Measurements from ENCODE around the gene KIT. TPM values are rescaled to one million over a fixed set of nuclear protein-coding genes. Genes with fewer than 3 reads are reported as not detected.
A peak's percentile ranks its signal among the peaks of the same experiment; 100 is the strongest.

KIT gene
- total RNA-seq, 1 donor from 2014 or later: 1.2 TPM

DNA sequence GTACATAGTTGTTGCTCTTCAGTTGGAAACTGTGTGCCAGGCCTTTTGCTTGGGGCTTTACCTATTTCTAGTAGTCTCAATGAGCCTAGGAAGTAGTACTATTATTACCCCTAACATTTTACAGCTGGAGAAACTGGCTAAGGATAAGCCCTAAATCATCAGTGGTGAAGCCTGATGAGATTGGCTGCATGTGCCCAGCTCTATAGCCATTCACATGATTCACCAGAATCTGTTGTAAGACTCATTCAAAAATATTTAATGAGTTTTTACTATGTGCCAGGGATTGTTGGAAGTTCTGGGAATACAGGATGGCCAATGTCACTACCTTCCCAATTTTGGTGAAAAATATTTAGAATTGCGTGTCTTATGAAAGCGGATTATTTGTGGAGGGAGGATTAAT lies 2.8 kb downstream of the KIT start:
- DNase-seq (ENCODE audit: low read depth in 2 of 2): no peak

DNA sequence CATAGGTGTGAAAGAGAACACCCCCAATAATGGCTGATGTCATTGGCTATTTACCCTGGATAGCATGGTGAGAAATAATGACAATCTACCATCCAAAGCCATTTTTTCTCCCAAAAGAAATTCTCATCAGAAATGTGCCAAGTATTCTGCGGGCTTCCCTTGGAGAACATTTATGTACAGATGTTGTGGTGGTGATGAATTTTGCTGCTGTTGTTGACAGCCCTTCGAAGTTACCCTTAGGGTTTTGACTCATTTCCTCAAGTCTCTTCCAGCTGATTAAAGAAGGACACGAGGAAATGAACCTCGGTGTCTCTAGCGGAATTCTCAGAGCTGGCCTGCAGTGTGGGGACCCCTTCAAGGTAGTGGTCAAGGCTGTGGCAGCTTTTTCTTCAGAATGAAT lies 3.4 kb downstream of the KIT start:
- peak in 1 of 2 donors; percentile 54 for DNase-seq (ENCODE audit: low read depth in 2 of 2)

DNA sequence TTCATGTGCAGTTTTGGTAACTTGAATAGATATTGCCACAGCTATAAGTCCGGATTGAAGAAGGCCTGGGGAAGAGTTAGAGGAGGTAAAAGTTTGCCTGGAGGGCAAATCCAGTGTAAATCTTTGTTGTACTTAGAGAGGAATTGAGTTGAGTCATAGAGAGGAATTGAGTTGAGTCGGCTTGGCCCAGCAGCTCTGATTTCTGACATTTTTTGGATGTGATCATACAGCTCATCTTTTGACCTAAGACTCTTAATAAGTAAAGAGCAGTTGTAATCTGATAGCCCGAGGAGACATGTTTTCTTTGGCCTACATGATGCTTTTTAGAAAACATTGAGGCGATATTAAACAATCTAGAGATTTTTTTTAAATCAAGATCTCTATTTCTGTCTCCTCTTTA lies 3.9 kb downstream of the KIT start:
- DNase-seq (ENCODE audit: low read depth in 2 of 2): peak in 1 of 2 donors; percentile 40

DNA sequence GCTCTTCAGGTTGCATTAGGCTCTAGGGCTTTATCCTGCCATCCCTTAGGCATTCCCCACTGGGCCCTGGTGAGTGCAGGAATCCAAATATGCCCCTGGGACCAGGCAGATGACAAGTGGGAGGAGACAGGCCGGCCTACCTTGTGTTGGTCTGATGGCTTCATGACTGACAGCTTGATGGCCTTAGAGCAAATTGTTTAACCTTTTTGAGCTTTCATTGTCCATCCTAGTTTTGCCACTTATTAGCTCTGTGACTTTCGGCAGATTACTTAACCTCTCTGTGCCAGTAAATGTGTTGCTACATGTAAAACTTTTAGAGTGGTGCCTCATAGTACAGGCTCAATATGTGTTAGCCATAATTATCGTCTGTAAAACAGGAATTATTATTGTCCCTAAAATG lies 4.4 kb downstream of the KIT start:
- no peak for DNase-seq (ENCODE audit: low read depth in 2 of 2)

DNA sequence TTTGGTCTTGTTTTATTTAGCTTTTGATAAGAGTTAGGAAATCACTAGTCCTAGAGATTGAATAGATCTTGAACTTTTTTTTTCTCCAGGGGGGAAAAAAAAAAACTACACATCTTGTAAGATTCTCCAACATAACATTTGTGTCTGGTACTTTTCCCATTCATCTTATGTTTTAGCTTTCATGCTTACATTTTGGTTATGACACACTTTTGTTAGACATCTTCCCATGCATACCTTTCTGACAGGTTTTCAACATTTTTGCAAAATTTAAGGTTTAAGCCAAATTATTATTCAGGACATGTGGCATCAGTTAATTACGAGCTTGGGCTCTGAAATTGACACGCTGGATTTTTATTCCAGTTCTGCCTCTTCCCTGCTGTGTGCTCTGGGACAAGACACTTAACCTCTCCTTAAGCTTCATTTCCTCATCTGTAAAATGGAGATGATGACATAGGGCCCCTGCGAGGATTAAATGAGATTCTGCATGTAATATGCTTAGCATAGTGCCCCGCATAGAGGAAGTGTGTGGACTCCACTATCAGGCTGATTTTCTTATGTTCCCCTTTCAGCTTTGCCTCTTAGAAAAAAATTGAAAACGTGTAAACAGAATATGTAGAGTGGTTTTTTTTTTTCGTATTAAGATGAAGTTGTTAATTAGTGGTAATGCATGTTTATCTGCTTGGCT lies 5.3 kb downstream of the KIT start:
- DNase-seq (ENCODE audit: low read depth in 2 of 2): no peak

DNA sequence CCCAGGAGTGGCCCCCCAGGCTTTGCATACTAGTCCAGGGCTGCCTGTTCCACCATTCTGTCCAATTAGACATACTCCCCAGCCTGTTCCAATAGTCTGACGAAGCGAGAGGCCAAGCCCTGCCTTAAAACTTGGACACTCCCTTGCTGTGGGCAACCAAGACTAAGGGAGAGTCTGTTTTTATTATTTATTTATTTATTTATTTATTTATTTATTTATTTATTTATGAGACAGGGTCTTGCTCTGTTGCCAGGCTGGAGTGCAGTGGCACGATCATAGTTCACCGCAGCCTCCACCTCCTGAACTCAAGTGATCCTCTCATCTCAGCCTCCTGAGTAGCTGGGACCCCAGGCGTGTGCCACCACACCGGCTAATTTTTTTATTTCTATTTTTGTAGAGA lies 6.6 kb downstream of the KIT start:
- DNase-seq (ENCODE audit: low read depth in 2 of 2): no peak

DNA sequence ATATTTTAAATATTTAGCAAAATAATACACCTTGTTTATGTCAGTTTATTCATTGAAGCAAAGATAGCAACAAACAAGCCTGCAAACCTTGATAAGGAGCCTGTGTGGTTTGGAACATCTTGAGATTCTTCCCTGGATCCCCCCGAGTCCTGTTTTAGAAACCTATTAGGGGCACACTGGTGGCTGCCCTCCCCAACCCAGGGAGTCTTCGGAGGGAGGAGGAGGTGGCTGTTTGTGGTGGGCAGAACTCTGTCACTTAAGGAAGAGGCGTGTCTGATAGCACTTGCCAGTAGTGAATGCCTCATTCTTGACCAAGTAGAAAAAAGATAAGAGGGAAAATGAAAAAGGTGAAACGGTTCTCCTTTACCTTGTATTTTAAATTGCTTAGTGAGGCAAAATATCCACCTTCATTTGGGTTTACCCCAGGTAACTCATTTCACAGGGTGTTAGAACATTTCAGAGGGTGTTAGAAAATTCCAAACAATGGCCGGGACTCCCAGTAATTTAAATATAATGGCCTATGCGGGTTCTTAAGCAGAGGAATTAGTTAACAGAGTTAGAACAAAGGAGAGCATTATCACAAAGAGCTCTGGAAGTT lies 10.4 kb downstream of the KIT start:
- no peak for DNase-seq (ENCODE audit: low read depth in 2 of 2)

DNA sequence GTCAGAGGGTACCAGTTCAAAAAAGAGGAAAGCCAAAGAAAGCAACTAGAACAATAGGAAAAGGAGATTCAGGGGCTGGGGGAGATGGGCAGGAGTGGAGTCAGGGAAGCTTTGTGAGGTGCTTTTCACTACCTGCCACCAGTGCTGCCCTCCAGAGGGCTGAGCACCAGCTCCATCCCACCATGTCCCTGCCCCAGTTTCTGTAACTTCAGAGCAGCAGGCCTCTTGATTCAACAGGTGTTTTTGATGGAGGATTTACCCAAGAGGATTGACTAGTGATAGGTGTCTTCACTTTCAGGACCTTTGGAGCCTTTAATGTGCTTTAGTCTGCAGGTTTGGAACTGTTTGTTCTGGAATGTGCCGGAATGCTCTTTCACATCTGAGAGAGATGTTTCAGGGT lies 12.1 kb downstream of the KIT start:
- DNase-seq (ENCODE audit: low read depth in 2 of 2): no peak

DNA sequence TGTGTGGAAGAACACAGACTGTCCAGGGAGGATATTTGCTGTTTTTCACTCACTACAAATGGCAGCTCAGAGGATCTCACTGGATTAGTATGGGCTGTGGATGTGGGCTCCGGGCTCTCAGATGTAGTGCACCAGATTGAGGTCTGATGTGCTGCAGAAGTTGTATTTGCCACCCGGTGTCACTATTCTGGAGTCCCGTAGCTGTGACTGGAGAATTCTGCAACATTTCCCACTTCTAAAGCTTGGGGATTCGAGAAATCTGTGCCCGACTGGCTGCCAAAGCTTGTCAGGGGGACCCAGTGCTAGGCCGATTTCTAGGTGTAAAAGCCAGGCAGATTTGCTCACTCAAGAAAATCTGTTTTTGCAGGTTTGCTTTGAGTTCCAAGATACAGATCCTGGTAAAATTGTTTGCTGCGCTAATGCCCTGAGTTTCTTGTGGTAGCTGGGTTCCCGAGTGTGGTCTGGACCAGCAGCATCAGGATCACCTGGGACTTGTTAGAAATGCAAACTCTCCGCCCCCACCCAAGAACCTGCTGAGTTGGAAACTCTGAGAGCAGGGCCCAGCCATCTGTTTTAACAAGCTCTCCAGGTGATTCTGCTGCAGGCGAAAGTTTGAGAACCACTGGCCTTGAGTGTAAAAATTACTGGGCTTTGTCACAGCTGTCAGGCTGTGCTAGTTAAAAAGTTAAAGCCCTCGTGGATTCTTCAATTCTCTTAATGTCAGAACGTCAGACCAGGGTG lies 18.1 kb downstream of the KIT start:
- no peak for DNase-seq (ENCODE audit: low read depth in 2 of 2)

DNA sequence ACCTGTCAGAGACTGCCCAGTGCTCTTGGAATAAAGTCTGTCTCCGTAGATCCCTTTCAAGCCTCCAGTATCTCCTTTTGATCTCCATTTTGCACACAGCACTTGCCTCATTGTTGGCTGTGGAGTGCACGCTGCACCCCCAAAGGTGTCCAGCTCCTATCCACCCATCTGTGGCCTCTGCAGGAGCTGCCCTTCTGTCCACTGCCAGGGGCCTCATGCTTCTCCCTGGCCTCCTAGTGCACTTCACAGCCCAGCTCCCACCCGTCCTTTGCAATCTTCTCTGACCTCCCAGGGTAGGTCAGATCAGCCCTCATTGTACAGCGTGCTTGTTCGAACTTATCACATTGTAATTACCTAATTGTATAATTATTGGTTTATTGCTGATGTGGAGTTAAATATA lies 18.9 kb downstream of the KIT start:
- no peak for DNase-seq (ENCODE audit: low read depth in 2 of 2)

DNA sequence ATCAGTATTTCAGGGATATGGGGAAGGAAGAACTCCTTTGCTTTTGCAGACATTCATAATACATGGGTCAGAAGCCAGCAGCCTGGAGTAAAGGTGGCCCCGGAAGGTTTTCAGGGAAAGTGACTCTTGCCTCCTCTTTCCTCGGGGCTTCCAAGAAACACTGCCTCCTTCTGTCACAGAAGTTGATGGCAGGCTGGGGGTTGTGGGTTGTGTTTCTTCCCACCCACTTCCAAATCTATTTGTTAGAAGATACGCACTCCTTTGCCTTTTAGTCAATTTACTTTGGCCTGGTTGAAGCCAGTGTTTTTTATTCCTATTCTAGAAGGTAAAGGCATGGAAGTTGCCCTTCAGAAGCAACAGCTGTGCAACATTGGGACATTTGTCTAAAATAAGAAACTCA lies 19.7 kb downstream of the KIT start:
- DNase-seq (ENCODE audit: low read depth in 2 of 2): no peak

DNA sequence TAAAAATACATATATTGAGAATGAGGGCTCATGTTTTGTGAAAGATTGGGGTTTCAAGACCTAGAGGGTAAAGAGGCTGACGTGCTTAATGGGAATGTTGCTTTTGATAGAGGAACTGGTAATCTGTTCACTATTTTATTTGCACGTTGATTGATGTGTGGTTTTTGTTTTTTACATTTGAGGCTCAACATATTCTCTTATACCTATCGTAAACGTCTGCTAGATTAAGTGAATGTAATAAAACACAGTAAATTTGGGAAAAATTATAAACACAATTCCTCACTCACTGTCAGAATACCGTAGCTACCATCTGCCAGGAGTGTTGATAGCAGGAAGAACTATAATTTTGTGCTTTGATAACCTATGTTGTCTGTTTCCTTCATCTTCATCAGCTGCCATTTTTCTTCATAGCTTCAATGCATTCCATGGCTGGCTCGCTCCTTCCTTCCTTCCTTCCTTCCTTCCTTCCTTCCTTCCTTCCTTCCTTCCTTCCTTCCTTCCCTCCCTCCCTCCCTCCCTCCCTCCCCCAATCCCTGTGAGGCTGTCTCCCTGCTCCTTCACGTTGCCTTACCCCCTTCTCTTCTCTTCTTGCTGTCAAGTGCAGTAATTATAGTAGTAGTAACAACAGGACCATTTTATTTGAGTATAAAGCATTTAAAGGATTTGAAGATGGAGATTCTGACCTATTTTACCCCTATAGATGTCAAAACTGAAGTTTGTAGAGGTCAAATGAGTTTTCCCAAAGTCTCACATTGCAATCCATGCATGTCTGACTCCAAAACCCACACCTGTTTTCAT lies 20.3 kb downstream of the KIT start:
- DNase-seq (ENCODE audit: low read depth in 2 of 2): no peak

DNA sequence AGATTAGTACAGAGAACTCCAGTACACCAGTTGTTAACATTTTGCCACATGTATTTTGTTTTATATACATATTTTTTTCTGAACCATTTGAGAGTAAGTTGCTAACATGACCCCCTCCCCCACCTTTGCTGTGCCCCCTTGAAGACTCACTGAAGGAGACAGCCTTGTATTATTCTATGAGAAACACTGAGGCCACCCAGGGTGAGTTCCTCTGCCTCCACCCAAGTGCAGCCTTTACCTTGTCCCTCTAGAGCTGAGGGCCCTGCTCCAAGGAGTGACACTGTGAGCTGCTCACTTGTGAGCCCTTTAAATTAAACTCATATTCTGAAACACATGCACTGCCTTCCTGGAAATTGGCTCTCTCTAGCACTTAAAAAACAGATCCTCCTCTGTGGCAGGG lies 21.1 kb downstream of the KIT start:
- DNase-seq (ENCODE audit: low read depth in 2 of 2): no peak

DNA sequence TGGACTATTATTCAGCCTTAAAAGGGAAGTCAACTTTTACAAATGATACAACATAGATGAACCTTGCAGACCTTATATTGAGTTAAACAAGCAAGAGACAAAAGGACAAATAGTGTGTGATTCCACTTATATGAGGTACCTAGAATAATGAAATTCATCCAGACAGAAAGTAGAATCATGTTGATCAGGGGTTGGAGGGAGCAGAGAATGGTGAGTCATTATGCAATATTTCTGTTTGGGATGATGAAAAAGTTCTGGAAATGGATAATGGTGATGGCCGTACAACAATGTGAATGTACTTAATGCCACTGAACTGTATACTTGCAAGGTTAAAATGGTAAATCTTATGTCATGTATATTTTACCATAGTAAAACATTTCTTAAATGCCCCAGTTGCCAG lies 22.1 kb downstream of the KIT start:
- DNase-seq (ENCODE audit: low read depth in 2 of 2): no peak

DNA sequence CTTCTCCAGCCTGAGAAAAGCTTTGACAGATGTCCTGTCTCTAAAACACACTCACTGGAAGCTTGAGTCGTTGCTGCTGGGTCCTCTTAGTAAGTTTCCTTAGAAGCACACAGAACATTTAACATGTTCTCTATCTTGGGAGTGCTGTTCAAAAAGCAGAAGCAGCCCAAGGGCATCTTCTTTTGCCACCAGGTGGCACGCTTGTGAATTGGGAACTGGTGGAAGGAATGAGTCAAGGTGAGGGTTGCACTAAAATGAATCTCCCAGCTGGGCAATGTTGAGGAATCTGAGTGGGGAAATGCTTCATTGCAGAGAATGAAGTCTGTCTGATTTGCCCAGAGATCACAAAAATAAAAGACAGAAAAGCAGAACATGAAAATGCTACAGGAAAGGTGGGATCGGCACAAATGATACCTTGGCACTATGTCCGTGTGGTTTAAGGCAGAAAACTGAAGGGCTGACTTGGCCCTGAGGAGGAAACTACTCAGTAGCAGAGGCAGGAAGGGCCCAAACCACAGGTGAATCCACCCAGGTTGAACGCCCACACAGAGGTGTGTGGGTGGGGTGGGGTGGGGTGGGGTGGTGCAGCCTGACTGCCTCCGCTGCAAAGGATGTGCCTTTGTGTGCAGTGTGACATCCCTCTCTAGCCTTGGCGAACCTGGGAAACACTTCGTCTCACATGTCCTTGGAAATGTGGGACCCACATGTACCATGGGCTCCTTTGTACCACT lies 26.0 kb downstream of the KIT start:
- peak; percentile 32 to 47 for DNase-seq (ENCODE audit: low read depth in 2 of 2)

DNA sequence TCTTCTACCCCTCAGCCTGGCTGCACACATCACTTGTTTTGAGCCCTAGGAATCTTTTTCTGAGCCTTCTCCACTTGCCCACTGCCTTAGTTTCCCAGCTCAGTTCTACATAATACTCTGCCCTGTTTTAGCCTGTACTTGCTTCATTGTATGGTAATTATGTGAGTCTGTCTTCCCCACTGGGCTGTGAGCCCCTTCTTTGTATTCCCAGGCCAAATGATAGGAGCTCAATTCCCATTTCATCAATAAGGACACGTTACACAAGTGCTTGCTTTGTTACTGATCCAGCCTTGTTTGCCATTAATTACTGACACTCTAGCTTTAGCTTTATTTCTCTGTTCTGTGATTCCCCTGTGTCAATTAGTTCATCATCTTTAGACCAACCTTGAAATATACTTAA lies 28.1 kb downstream of the KIT start:
- DNase-seq (ENCODE audit: low read depth in 2 of 2): no peak

DNA sequence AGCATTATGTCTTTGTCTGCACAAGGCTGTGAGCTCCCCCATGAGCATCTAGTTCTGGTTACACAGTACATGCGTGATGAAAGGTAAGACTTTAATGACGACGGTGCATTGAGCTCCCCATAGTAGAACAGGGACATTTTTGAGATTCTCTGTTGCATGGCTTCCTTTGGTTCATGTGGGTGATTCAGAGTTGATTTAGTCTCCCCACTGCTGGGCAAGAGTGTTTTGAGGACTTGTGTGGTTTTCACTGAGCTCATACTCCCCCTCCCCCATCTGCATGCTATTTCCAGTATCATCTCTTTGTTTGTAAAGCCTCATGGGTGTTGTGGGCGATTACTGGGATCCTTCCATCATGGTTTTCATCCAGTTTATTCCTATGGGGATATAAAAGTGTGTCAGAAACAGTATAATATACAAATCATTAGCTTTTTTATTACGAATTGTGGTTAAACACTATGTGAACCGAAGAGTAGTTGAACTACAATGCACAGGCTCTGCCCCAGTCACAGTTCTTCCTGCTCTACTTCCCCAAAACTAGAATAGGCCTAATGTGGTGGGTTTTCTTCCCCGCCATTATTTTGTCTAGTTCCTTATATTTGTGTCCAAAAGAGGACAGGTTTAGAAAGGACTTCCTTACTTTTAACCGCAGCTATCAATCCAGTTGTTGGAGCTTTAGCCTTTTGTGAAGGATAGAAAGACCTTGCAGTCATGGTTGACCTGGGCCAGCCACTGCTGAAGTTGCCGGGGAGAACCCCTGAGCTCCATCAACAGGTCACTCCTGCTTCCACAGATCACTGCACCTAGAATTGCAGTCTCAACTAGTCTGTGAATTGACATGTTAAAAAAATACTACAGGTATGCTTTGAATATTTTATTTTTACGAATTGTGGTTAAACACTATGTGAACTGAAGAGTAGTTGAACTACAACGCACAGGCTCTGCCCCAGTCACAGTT lies 30.4 kb downstream of the KIT start:
- DNase-seq (ENCODE audit: low read depth in 2 of 2): no peak

DNA sequence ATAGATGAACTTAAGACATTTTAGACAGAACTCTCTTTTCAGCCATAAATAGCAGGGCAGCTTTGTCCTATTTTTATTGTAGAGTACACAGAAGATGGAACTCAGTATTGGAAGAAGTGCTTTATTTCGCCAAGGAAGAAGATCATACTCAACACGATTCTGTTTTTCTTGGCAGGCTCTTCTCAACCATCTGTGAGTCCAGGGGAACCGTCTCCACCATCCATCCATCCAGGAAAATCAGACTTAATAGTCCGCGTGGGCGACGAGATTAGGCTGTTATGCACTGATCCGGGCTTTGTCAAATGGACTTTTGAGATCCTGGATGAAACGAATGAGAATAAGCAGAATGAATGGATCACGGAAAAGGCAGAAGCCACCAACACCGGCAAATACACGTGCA lies 37.6 kb downstream of the KIT start:
- DNase-seq (ENCODE audit: low read depth in 2 of 2): no peak

DNA sequence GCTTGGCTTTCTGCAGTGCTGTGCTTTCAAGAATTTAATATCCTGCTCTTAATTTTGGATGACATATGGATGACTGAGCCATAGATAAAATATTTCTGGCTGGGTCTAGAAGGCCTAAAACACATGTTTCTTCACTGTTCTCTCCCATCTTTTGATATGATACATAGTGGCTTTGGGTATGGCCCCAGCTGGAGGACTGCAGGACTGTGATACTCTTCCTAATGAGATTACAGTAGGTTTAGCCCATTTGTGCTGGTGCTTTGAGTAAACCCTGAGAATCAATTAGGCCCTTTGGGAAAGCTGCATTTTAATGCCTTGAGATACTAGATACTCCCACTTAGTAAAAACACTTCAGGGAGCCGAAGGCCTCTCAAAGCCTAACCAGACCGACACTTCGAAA lies 38.0 kb downstream of the KIT start:
- no peak for DNase-seq (ENCODE audit: low read depth in 2 of 2)

DNA sequence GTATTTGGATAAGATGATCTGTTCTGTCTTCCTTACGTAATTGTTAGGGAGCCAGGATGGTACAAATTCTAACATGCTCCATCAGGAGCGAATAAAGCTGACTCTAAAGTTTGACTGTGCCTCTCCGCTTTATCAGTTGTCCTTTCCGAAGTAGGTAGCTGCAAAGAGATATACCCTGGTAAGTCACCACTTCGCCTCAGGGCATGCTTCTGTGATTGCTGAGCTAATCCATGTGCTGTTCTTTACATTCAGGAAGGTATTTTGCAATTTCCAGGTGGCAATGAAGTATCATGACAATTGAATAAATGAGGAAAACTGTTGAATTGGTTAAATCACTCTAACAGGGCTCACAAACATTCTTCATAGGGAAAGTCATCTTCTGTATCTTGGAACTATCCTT lies 38.9 kb downstream of the KIT start:
- no peak for DNase-seq (ENCODE audit: low read depth in 2 of 2)

All from lung microvascular endothelial cell (primary cell).